ENCODE measurements around the gene SLC7A11. TPM values are rescaled to one million over a fixed set of nuclear protein-coding genes. Genes with fewer than 3 reads are reported as not detected.

Gene SLC7A11
- polyA plus RNA-seq, 3 donors: 0.02 to 0.07 TPM; not detected in 1

DNA sequence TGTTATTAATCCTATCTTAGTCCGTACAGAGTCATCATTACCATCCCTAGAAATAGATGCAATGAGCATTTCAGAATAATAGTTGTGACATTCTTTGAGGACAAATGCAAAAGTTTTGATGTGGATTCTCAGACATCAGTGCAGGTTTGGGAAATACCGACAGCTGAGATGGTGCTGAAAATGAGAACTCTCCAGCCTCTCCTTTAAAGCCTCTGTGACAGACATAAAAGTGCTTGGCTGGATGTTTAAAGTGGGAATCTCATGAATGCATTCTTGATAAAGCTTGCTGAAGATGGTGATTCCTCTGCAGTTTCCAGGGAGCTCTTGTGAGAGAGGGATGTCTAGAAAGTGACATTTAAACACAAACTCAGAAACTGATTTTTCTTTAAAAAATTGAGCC, 35.0 kb upstream of the SLC7A11 start:
- Histone ChIP-seq H3K27ac (ENCODE audit: low read depth in 1 of 2, low read length in 2 of 2) (no peak overlapping the region), H3K79me2 (ENCODE audit: insufficient read depth, low read length) (no peaks in the 10 kb centered on the region), H3K27me3 (ENCODE audit: control insufficient read depth in 2 of 2, insufficient read depth in 2 of 2, low read length in 2 of 2) (no peaks in the 10 kb centered on the region), H3K4me1 (ENCODE audit: control insufficient read depth in 1 of 2, insufficient read depth in 2 of 2, low read length in 2 of 2) (no peaks in the 10 kb centered on the region), H3K4me2 (replicated peaks; ENCODE audit: extremely low read depth, low read length, poor library complexity, severe bottlenecking) (no peak overlapping the region), H3K9me3 (replicated peaks in 1 of 2; ENCODE audit: control insufficient read depth in 1 of 2, insufficient read depth in 1 of 2, low read length in 2 of 2) (no peaks in the 10 kb centered on the region), H3K36me3 (replicated peaks in 1 of 2; ENCODE audit: control insufficient read depth in 1 of 2, insufficient read depth in 2 of 2, low read length in 2 of 2) (no peaks in the 10 kb centered on the region), H3K9ac (ENCODE audit: insufficient read depth, low read length, poor library complexity, severe bottlenecking) (no peak overlapping the region), H2AFZ (ENCODE audit: insufficient read depth, low read depth, low read length, poor library complexity, severe bottlenecking) (no peak overlapping the region), H4K20me1 (ENCODE audit: insufficient read depth, low read length) (no peaks in the 10 kb centered on the region), H3K4me3 (replicated peaks in 1 of 3; ENCODE audit: low read depth in 2 of 3, low read length in 3 of 3) (no peak overlapping the region)
- no peaks in the 10 kb centered on the region for H3K4me1 Mint-ChIP-seq
- H3K27ac Mint-ChIP-seq: no peak overlapping the region
- peaks cover 0 to 3% (median 0%) of the 10 kb centered on the region in 7 donors for H3K9me3 Mint-ChIP-seq
- intact Hi-C loops (cut with micrococcal nuclease): no loop called here
- H3K27me3 Mint-ChIP-seq (ENCODE audit: low read depth in 3 of 3): peaks cover 0 to 1% (median 1%) of the 10 kb centered on the region in 3 donors
- no peak overlapping the region for H3K4me3 Mint-ChIP-seq
- TF ChIP-seq, protein P1, sequence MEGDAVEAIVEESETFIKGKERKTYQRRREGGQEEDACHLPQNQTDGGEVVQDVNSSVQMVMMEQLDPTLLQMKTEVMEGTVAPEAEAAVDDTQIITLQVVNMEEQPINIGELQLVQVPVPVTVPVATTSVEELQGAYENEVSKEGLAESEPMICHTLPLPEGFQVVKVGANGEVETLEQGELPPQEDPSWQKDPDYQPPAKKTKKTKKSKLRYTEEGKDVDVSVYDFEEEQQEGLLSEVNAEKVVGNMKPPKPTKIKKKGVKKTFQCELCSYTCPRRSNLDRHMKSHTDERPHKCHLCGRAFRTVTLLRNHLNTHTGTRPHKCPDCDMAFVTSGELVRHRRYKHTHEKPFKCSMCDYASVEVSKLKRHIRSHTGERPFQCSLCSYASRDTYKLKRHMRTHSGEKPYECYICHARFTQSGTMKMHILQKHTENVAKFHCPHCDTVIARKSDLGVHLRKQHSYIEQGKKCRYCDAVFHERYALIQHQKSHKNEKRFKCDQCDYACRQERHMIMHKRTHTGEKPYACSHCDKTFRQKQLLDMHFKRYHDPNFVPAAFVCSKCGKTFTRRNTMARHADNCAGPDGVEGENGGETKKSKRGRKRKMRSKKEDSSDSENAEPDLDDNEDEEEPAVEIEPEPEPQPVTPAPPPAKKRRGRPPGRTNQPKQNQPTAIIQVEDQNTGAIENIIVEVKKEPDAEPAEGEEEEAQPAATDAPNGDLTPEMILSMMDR (IDR thresholded peaks at IDR 0.05): no peak
- WGBS (ENCODE audit: insufficient coverage): no CpG with 5 or more reads among the region's 2 CpGs
- H3K36me3 Mint-ChIP-seq: no peaks in the 10 kb centered on the region
- no peak for DNase-seq

DNA sequence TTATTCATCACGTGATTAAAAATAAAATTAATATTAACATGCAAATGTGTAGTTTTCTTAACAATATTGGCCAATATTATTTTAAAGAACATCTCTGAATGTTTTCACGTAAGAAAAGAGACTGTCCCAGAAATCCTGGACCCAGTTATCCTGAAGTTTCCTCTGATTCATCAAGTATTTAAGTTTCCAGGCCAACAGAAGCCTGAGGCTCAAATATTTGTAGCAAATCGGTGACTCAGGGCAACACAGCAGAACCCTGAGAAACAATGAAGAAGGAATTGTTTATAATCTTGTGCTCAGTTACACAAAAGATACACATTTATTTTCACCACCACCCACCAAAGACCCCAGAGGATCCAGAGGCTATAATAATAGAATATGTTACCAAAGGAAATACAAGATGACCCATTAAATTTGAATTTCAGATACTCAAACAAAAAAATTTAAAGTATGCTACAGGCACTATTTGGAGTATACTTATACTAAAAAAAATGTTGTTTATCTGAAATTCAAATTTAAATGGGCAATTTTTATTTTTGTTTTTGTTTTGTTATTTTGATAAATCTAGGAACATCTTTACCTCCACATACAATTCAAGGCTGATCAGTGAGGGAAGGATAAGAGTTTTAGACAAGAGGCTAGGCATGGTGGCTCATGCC, 33.9 kb upstream of the SLC7A11 start:
- peaks cover 0 to 2% (median 0%) of the 10 kb centered on the region in 7 donors for H3K9me3 Mint-ChIP-seq
- H3K4me1 Mint-ChIP-seq: no peaks in the 10 kb centered on the region
- no peaks in the 10 kb centered on the region for H3K36me3 Mint-ChIP-seq
- Histone ChIP-seq H3K36me3 (replicated peaks in 1 of 2; ENCODE audit: control insufficient read depth in 1 of 2, insufficient read depth in 2 of 2, low read length in 2 of 2) (no peaks in the 10 kb centered on the region), H2AFZ (ENCODE audit: insufficient read depth, low read depth, low read length, poor library complexity, severe bottlenecking) (no peak overlapping the region), H3K4me3 (replicated peaks in 1 of 3; ENCODE audit: low read depth in 2 of 3, low read length in 3 of 3) (no peak overlapping the region), H3K9me3 (replicated peaks in 1 of 2; ENCODE audit: control insufficient read depth in 1 of 2, insufficient read depth in 1 of 2, low read length in 2 of 2) (no peaks in the 10 kb centered on the region), H3K27me3 (ENCODE audit: control insufficient read depth in 2 of 2, insufficient read depth in 2 of 2, low read length in 2 of 2) (no peaks in the 10 kb centered on the region), H3K9ac (ENCODE audit: insufficient read depth, low read length, poor library complexity, severe bottlenecking) (no peak overlapping the region), H3K4me2 (replicated peaks; ENCODE audit: extremely low read depth, low read length, poor library complexity, severe bottlenecking) (no peak overlapping the region), H3K4me1 (ENCODE audit: control insufficient read depth in 1 of 2, insufficient read depth in 2 of 2, low read length in 2 of 2) (no peaks in the 10 kb centered on the region), H3K27ac (ENCODE audit: low read depth in 1 of 2, low read length in 2 of 2) (no peak overlapping the region), H4K20me1 (ENCODE audit: insufficient read depth, low read length) (no peaks in the 10 kb centered on the region), H3K79me2 (ENCODE audit: insufficient read depth, low read length) (no peaks in the 10 kb centered on the region)
- DNase-seq: no peak
- 100% methylated on average over 1 of the region's 3 CpGs for WGBS (ENCODE audit: insufficient coverage)
- TF ChIP-seq, protein P1 (IDR thresholded peaks at IDR 0.05): no peak
- H3K27ac Mint-ChIP-seq: no peak overlapping the region
- H3K27me3 Mint-ChIP-seq (ENCODE audit: low read depth in 3 of 3): peaks cover 0 to 6% (median 0%) of the 10 kb centered on the region in 3 donors
- intact Hi-C loops (cut with micrococcal nuclease): no loop called here
- no peak overlapping the region for H3K4me3 Mint-ChIP-seq

Data from CD14-positive monocyte (primary cell).